Activated naive CD4-positive, alpha-beta T cell treated with anti-CD3 and anti-CD28 coated beads, Interleukin-2, amount 50 U/mL, for 16 hours (primary cell): Measurements from ENCODE around the gene ASAP2.

Experiments
- DNase-seq: peaks from one replicate; pipeline ENCODE4 v3.0.0-alpha.2; 2020

The ASAP2 gene

GRCh38 chr2:9279426-9279825 lies 72.8 kb downstream of the ASAP2 start:
- DNase-seq: no peak

GRCh38 chr2:9280224-9280623 lies 73.6 kb downstream of the ASAP2 start:
- DNase-seq: no peak

- DNase-seq: no peak
Measured at GRCh38 chr2:9281145-9281544, 74.5 kb downstream of the ASAP2 start.

GRCh38 chr2:9282128-9283112 lies 75.8 kb downstream of the ASAP2 start:
- no peak for DNase-seq

- DNase-seq: no peak
Measured at GRCh38 chr2:9284521-9285297, 78.1 kb downstream of the ASAP2 start.

GRCh38 chr2:9285385-9285920 lies 78.8 kb downstream of the ASAP2 start:
- no peak for DNase-seq

GRCh38 chr2:9285921-9286320 lies 79.3 kb downstream of the ASAP2 start:
- DNase-seq: no peak

GRCh38 chr2:9286554-9287399 lies 80.2 kb downstream of the ASAP2 start:
- DNase-seq: no peak

- no peak for DNase-seq
Measured at GRCh38 chr2:9287400-9288045, 80.9 kb downstream of the ASAP2 start.

- no peak for DNase-seq
Measured at GRCh38 chr2:9288233-9288632, 81.6 kb downstream of the ASAP2 start.

GRCh38 chr2:9288681-9289338 lies 82.2 kb downstream of the ASAP2 start:
- DNase-seq: no peak

GRCh38 chr2:9291331-9291730 lies 84.7 kb downstream of the ASAP2 start:
- DNase-seq: no peak

GRCh38 chr2:9291866-9292265 lies 85.3 kb downstream of the ASAP2 start:
- no peak for DNase-seq

- no peak for DNase-seq
Measured at GRCh38 chr2:9292426-9292825, 85.8 kb downstream of the ASAP2 start.

- no peak for DNase-seq
Measured at GRCh38 chr2:9294764-9295163, 88.2 kb downstream of the ASAP2 start.

- no peak for DNase-seq
Measured at GRCh38 chr2:9296559-9296958, 89.9 kb downstream of the ASAP2 start.

GRCh38 chr2:9297156-9297555 lies 90.5 kb downstream of the ASAP2 start:
- no peak for DNase-seq

- no peak for DNase-seq
Measured at GRCh38 chr2:9297807-9298206, 91.2 kb downstream of the ASAP2 start.

- no peak for DNase-seq
Measured at GRCh38 chr2:9298583-9298982, 92.0 kb downstream of the ASAP2 start.

GRCh38 chr2:9299161-9300100 lies 92.8 kb downstream of the ASAP2 start:
- no peak for DNase-seq
